GM19452 (cell line): ENCODE measurements around the gene CEP350.
"Not testable (repeated sequence)": the region's sequence is repeated elsewhere in the genome, so short reads cannot be mapped to it uniquely, and the experiment has no call there.

Source experiments
- ATAC-seq: cut with Tn5 transposase; IDR thresholded peaks from one replicate; pipeline ENCODE4 v1.9.1; 2021; ENCODE audit not compliant: unreplicated experiment

The CEP350 gene

GRCh38 chr1:179941454-179941853 is 13.2 kb upstream of the CEP350 start:
- ATAC-seq: no peak

GRCh38 chr1:179950651-179951050 is 4.0 kb upstream of the CEP350 start:
- no peak for ATAC-seq

GRCh38 chr1:179951383-179952144 is 3.0 kb upstream of the CEP350 start:
- ATAC-seq: no peak

GRCh38 chr1:179952186-179952585 is 2.4 kb upstream of the CEP350 start:
- ATAC-seq: no peak

- ATAC-seq: peak; percentile 23
These were observed 577 bp upstream of the CEP350 start for GRCh38 chr1:179953974-179954492.

- ATAC-seq: peak; percentile 2
These were observed 674 bp downstream of the CEP350 start for GRCh38 chr1:179955287-179955680.

GRCh38 chr1:179955731-179956130 is 1.1 kb downstream of the CEP350 start:
- no peak for ATAC-seq

GRCh38 chr1:179958359-179958758 is 3.7 kb downstream of the CEP350 start:
- ATAC-seq: no peak

- ATAC-seq: not testable (repeated sequence)
These were observed 7.6 kb downstream of the CEP350 start for GRCh38 chr1:179962168-179962567.

- ATAC-seq: no peak
These were observed 11.9 kb downstream of the CEP350 start for GRCh38 chr1:179966551-179966950.

GRCh38 chr1:179968284-179968993 is 13.8 kb downstream of the CEP350 start:
- ATAC-seq: no peak

- no peak for ATAC-seq
These were observed 14.6 kb downstream of the CEP350 start for GRCh38 chr1:179968994-179969919.

GRCh38 chr1:179969962-179970361 is 15.4 kb downstream of the CEP350 start:
- ATAC-seq: no peak

GRCh38 chr1:179971563-179972496 is 17.2 kb downstream of the CEP350 start:
- no peak for ATAC-seq

- ATAC-seq: no peak
These were observed 18.8 kb downstream of the CEP350 start for GRCh38 chr1:179973198-179974110.

GRCh38 chr1:179976970-179977651 is 22.5 kb downstream of the CEP350 start:
- ATAC-seq: no peak

- ATAC-seq: no peak
These were observed 23.8 kb downstream of the CEP350 start for GRCh38 chr1:179978199-179979079.
